HepG2 (cell line): ENCODE data around the gene MYL6. TPM values are rescaled to one million over a fixed set of nuclear protein-coding genes. Genes with fewer than 3 reads are reported as not detected.

Experiments
- ADNP ChIP-seq: sonication (generic); formaldehyde crosslinking; IDR thresholded peaks from 2 replicates; pipeline ENCODE4 v1.4.0; 2020; ENCODE audit warnings: missing genetic modification reagents
- AKAP8 ChIP-seq: sonication (generic); formaldehyde crosslinking; IDR thresholded peaks from 2 replicates; pipeline ENCODE4 v1.5.1; 2020; ENCODE audit warnings: mild to moderate bottlenecking, missing genetic modification reagents
- ATM ChIP-seq: fragments of 450-650 bp; IDR thresholded peaks from 2 replicates; pipeline ENCODE4 v1.7.1; 2017; ENCODE audit warnings: mild to moderate bottlenecking, borderline replicate concordance
- BORCS8-MEF2B ChIP-seq: sonication (generic); formaldehyde crosslinking; IDR thresholded peaks from 2 replicates; pipeline ENCODE4 v1.8.0; 2022; ENCODE audit warnings: mild to moderate bottlenecking, missing genetic modification reagents
- ESRRA ChIP-seq: sonication (generic); formaldehyde crosslinking; IDR thresholded peaks from 2 replicates; pipeline ENCODE4 v1.5.1; 2020; ENCODE audit warnings: mild to moderate bottlenecking, low read depth, missing genetic modification reagents
- JUN ChIP-seq: sonication (generic); formaldehyde crosslinking; IDR thresholded peaks from 2 replicates; pipeline ENCODE4 v1.4.0; 2020; ENCODE audit warnings: mild to moderate bottlenecking, missing genetic modification reagents
- MEF2D ChIP-seq: sonication (generic); formaldehyde crosslinking; IDR thresholded peaks from 2 replicates; pipeline ENCODE4 v1.5.1; 2020; ENCODE audit warnings: mild to moderate bottlenecking, missing genetic modification reagents
- MXI1 ChIP-seq: IDR thresholded peaks from 3 replicates; pipeline ENCODE4 v1.6.1; 2012; ENCODE audit warnings: low read depth, low read length, inconsistent platforms, borderline replicate concordance
- NFE2L1 ChIP-seq: sonication (generic); formaldehyde crosslinking; IDR thresholded peaks from 2 replicates; pipeline ENCODE4 v1.4.0; 2020; ENCODE audit warnings: missing genetic modification reagents, mild to moderate bottlenecking, borderline replicate concordance
- RBAK ChIP-seq: sonication (generic); formaldehyde crosslinking; IDR thresholded peaks from 2 replicates; pipeline ENCODE4 v1.5.1; 2020; ENCODE audit warnings: mild to moderate bottlenecking, missing genetic modification reagents
- RFX3 ChIP-seq: IDR thresholded peaks from 2 replicates; pipeline ENCODE4 v1.6.1; 2016; ENCODE audit warnings: missing biosample characterization, missing genetic modification reagents
- RXRA ChIP-seq: sonication (generic); formaldehyde crosslinking; IDR thresholded peaks from 2 replicates; pipeline ENCODE4 v1.5.1; 2020; ENCODE audit warnings: missing genetic modification reagents
- SMARCE1 ChIP-seq: fragments of 450-650 bp; IDR thresholded peaks from 2 replicates; pipeline ENCODE4 v1.6.1; 2017; ENCODE audit warnings: borderline replicate concordance
- SP140L ChIP-seq: sonication (generic); formaldehyde crosslinking; IDR thresholded peaks from 2 replicates; pipeline ENCODE4 v1.4.0; 2020; ENCODE audit warnings: missing genetic modification reagents, borderline replicate concordance
- TGIF2 ChIP-seq: IDR thresholded peaks from 2 replicates; pipeline ENCODE4 v1.6.1; 2016; ENCODE audit warnings: control low read depth, missing compliant biosample characterization
- THAP8 ChIP-seq: sonication (generic); formaldehyde crosslinking; IDR thresholded peaks from 2 replicates; pipeline ENCODE4 v1.5.1; 2020; ENCODE audit warnings: missing genetic modification reagents, mild to moderate bottlenecking, borderline replicate concordance
- THYN1 ChIP-seq: sonication (generic); formaldehyde crosslinking; IDR thresholded peaks from 2 replicates; pipeline ENCODE4 v1.8.1; 2023; ENCODE audit warnings: low read depth, mild to moderate bottlenecking, moderate library complexity, missing genetic modification reagents, borderline replicate concordance
- TRIM22 ChIP-seq: fragments of 450-650 bp; IDR thresholded peaks from 2 replicates; pipeline ENCODE4 v1.6.1; 2017
- ZBTB8A ChIP-seq: sonication (generic); formaldehyde crosslinking; IDR thresholded peaks from 2 replicates; pipeline ENCODE4 v1.4.0; 2020; ENCODE audit warnings: mild to moderate bottlenecking, low read depth, missing genetic modification reagents, borderline replicate concordance
- ZFP62 ChIP-seq: sonication (generic); formaldehyde crosslinking; IDR thresholded peaks from 2 replicates; pipeline ENCODE4 v1.4.0; 2020; ENCODE audit warnings: missing genetic modification reagents
- ZNF136 ChIP-seq: sonication (generic); formaldehyde crosslinking; IDR thresholded peaks from 2 replicates; pipeline ENCODE4 v1.8.1; 2022; ENCODE audit warnings: low read depth, mild to moderate bottlenecking, moderate library complexity, missing genetic modification reagents
- ZNF790 ChIP-seq: sonication (generic); formaldehyde crosslinking; IDR thresholded peaks from 2 replicates; pipeline ENCODE4 v1.8.0; 2022; ENCODE audit warnings: missing genetic modification reagents, mild to moderate bottlenecking, borderline replicate concordance
- ZSCAN29 ChIP-seq: sonication (generic); formaldehyde crosslinking; conservative IDR thresholded peaks from 2 replicates; pipeline ENCODE4 v1.4.0; 2020; ENCODE audit warnings: mild to moderate bottlenecking, missing genetic modification reagents
- ZZZ3 ChIP-seq: sonication (generic); formaldehyde crosslinking; IDR thresholded peaks from 2 replicates; pipeline ENCODE4 v1.4.0; 2020; ENCODE audit warnings: missing genetic modification reagents, mild to moderate bottlenecking, borderline replicate concordance
- polyA plus RNA-seq, 8 experiments: library from polyadenylated mRNA; depleted of rRNA in 3 of 8; stranded (reverse) in 7 of 8; unstranded in 1 of 8; fragments of >200 nt; fragmentation: Illumina TruSeq in 4 of 8; extraction: Trizol in 4 of 8; gene quantifications; 2 replicates each; pipeline versions ENCODE4 v1.2.1 to v1.2.3, GENCODE V29; 2011 to 2016; ENCODE audit warnings: low read depth in 4 of 8, missing spikeins in 1 of 8, mixed read lengths in 1 of 8; ENCODE audit not compliant: insufficient read depth in 1 of 8
- total RNA-seq, 5 experiments: library from RNA; depleted of rRNA; stranded (reverse); fragments of >200 nt; fragmentation: Illumina TruSeq; extraction: Trizol; gene quantifications; 2 replicates each; pipeline ENCODE4 v1.2.3, GENCODE V29; 2016; ENCODE audit warnings: low read depth in 1 of 5
- TF ChIP-seq, protein P1 (sequence below): sonication (generic); formaldehyde crosslinking; IDR thresholded peaks from 2 replicates; pipeline ENCODE4 v1.5.1; 2020; ENCODE audit warnings: missing genetic modification reagents, mild to moderate bottlenecking, borderline replicate concordance
- TF ChIP-seq, protein P2 (sequence below), 2 experiments: sonication (generic) in 1 of 2; formaldehyde crosslinking in 1 of 2; IDR thresholded peaks; 2 replicates each; pipeline versions ENCODE4 v1.4.0 to v1.6.1; 2018 to 2020; ENCODE audit warnings: missing genetic modification reagents in 2 of 2, borderline replicate concordance in 1 of 2, low read depth in 1 of 2, mild to moderate bottlenecking in 1 of 2, missing biosample characterization in 1 of 2

MYL6 gene
- total and polyA plus RNA-seq, 2 of the 13 experiments (the other 11 are each of a cell fraction or from before 2014, with no cell fraction given): 1,127 to 1,192 TPM

DNA sequence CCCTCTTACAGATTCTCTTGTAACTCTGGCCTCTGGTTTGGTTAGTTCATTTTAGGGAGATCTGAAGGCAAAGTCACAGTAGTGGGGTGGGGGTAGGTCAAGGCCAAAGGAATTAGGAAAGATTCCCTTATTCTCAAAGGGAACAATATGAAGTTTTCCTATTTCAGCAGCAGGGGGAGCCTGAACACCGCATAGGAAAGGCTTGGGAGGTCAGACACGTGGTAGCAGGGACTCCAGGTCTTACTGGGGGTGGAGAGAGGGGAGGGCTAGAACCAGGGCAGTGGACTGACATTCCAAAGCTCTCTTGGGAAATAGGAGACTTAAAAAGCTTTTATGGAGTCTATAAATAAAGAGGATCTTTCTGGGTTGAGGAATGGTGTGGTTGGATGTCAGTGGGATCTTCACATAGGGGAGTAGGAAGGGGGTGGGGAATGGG is 38.8 kb upstream of the MYL6 start (continued):
- no peak for TF ChIP-seq ZBTB8A (CRISPR knock-in tag)
- TF ChIP-seq MEF2D: no peak
- TF ChIP-seq ATM: no peak
- no peak for TF ChIP-seq SMARCE1
- no peak for TF ChIP-seq ADNP
- TF ChIP-seq ZZZ3 (CRISPR knock-in tag): no peak
- no peak for TF ChIP-seq RFX3 (CRISPR knock-in tag)
- TF ChIP-seq NFE2L1 (CRISPR knock-in tag): no peak
- no peak for TF ChIP-seq AKAP8 (CRISPR knock-in tag)
- no peak for TF ChIP-seq THYN1 (CRISPR knock-in tag)
- TF ChIP-seq JUN (CRISPR knock-in tag): no peak
- TF ChIP-seq RBAK (CRISPR knock-in tag): no peak
- no peak for TF ChIP-seq ZFP62 (CRISPR knock-in tag)
- no peak for TF ChIP-seq ZSCAN29 (CRISPR knock-in tag)
- TF ChIP-seq BORCS8-MEF2B (CRISPR knock-in tag): no peak; the same call in 1 of the 2 replicates
- TF ChIP-seq TRIM22: no peak
- peak; percentile 96; the same call in 2 of the 3 replicates for TF ChIP-seq MXI1
- TF ChIP-seq SP140L: no peak
- no peak for TF ChIP-seq ESRRA (CRISPR knock-in tag)
- TF ChIP-seq, protein P1, sequence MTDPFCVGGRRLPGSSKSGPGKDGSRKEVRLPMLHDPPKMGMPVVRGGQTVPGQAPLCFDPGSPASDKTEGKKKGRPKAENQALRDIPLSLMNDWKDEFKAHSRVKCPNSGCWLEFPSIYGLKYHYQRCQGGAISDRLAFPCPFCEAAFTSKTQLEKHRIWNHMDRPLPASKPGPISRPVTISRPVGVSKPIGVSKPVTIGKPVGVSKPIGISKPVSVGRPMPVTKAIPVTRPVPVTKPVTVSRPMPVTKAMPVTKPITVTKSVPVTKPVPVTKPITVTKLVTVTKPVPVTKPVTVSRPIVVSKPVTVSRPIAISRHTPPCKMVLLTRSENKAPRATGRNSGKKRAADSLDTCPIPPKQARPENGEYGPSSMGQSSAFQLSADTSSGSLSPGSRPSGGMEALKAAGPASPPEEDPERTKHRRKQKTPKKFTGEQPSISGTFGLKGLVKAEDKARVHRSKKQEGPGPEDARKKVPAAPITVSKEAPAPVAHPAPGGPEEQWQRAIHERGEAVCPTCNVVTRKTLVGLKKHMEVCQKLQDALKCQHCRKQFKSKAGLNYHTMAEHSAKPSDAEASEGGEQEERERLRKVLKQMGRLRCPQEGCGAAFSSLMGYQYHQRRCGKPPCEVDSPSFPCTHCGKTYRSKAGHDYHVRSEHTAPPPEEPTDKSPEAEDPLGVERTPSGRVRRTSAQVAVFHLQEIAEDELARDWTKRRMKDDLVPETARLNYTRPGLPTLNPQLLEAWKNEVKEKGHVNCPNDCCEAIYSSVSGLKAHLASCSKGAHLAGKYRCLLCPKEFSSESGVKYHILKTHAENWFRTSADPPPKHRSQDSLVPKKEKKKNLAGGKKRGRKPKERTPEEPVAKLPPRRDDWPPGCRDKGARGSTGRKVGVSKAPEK (CRISPR knock-in tag): no peak
- TF ChIP-seq, protein P2, sequence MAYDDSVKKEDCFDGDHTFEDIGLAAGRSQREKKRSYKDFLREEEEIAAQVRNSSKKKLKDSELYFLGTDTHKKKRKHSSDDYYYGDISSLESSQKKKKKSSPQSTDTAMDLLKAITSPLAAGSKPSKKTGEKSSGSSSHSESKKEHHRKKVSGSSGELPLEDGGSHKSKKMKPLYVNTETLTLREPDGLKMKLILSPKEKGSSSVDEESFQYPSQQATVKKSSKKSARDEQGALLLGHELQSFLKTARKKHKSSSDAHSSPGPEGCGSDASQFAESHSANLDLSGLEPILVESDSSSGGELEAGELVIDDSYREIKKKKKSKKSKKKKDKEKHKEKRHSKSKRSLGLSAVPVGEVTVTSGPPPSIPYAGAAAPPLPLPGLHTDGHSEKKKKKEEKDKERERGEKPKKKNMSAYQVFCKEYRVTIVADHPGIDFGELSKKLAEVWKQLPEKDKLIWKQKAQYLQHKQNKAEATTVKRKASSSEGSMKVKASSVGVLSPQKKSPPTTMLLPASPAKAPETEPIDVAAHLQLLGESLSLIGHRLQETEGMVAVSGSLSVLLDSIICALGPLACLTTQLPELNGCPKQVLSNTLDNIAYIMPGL (CRISPR knock-in tag; IDR thresholded peaks at IDR 0.05; ENCODE audit: borderline replicate concordance in 1 of 2, low read depth in 1 of 2): peak; percentile 47 to 72; a peak in 3 of 4 replicates
- no peak for TF ChIP-seq ZNF136 (CRISPR knock-in tag)
- no peak for TF ChIP-seq TGIF2 (CRISPR knock-in tag)
- TF ChIP-seq THAP8 (CRISPR knock-in tag): no peak
- TF ChIP-seq ZNF790 (CRISPR knock-in tag): no peak
- TF ChIP-seq RXRA (CRISPR knock-in tag): no peak; the same call in 1 of the 2 replicates
